Duodenal mucosa (tissue), 2 donors: ENCODE results near the gene HOXA11.

Source experiments
- H3K27ac ChIP-seq: one replicate; pipeline ENCODE4 v1.7.0; 2013; ENCODE audit warnings: low read depth, low read length
- H3K27me3 ChIP-seq, 2 donors: one replicate each; pipeline ENCODE4 v1.7.0; 2013; ENCODE audit warnings: low read length in 2 of 2, control low read depth in 1 of 2; ENCODE audit not compliant: insufficient read depth in 2 of 2, control insufficient read depth in 1 of 2
- H3K36me3 ChIP-seq, 2 donors: one replicate each; pipeline ENCODE4 v1.7.0; 2013; ENCODE audit warnings: low read length in 2 of 2, control low read depth in 1 of 2; ENCODE audit not compliant: insufficient read depth in 2 of 2, control insufficient read depth in 1 of 2
- H3K4me1 ChIP-seq, 2 donors: one replicate each; pipeline ENCODE4 v1.7.0; 2013; ENCODE audit warnings: low read length in 2 of 2, control low read depth in 1 of 2; ENCODE audit not compliant: insufficient read depth in 2 of 2, control insufficient read depth in 1 of 2
- H3K4me3 ChIP-seq, 2 donors: one replicate each; pipeline ENCODE4 v1.7.0; 2013; ENCODE audit warnings: low read length in 2 of 2, low read depth in 1 of 2
- H3K9ac ChIP-seq, 2 donors: one replicate each; pipeline ENCODE4 v1.7.0; 2013; ENCODE audit warnings: low read length in 2 of 2, low read depth in 1 of 2
- H3K9me3 ChIP-seq, 2 donors: one replicate each; pipeline ENCODE4 v1.7.0; 2013; ENCODE audit warnings: low read length in 2 of 2, control low read depth in 1 of 2; ENCODE audit not compliant: control insufficient read depth in 1 of 2

HOXA11 gene

DNA sequence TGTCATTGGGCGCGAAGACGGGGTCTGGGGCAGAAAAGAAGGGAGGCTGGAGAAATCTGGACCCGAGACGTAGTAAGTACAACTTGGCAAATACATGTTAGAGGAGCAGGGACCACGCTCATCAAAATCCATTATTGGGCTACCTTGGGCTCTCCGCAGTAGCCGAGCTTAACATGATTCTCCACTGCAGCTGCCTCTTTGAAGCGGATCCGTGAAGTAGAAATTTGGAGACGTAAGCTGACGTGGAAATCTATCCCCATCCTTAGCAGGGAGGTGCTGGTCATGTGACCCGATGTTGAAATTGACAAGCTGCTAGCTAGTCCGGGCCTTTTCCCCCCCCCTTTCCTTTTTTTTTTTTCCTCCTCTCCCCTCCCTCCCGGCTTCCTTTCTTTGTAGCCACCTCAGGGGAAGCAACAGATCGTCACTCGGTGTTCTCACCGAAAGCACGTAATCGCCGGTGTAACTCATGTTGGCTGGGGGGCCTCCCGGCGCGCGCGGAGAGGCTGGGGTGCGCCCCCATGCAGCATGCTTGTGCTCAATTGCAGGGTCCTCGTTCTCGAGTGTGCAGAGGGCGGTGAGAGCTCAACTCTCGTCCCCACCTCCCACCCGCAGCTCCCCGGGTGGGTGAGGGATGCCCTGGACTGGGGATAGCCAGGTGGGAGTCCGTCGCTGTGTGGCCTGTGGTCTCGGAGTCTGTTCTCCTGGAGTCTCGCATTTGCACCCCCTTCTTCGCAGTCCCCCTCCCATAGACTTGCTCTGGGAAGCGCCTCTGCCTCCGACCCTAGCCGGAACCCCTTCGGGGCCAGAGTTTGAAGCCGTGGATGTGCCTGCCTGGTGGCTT, at the start of gene HOXA11:
Gene HOXA11, minus strand, starts transcription at position 220 of the 841 bp plus-strand sequence. Its CDS starts 88 bp downstream, at position 132.
- Histone ChIP-seq H3K4me1 (peaks cover 20 to 27% of the 10 kb centered on the region in 2 donors), H3K9me3 (no peaks in the 10 kb centered on the region), H3K9ac (no peak within 1 kb of the TSS), H3K27ac (no peak within 1 kb of the TSS), H3K36me3 (no peaks in the 10 kb centered on the region), H3K4me3 (peak within 1 kb of the TSS; percentile 38 to 48), H3K27me3 (peaks cover 88 to 96% of the 10 kb centered on the region in 2 donors)

DNA sequence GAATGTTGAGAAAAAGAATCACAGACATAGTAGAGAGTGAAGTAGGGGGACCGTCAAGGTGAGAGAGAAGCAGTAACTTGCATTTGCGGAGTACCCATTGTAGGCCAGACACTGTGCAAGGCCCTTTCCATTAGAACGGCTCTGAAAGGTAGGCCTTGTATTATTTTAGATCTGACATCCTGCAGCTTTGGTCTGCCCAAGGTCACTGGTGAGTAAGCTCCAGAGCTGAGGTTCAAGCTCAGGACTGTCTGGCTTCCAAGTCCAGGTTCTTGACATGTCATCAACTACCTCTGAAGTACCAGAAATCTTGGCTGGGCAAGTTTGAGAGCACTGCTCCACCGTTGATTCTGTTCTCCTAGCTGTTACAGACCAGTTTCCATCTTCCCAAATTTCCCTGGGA, 44.4 kb upstream of the HOXA11 start:
- H3K9ac ChIP-seq: no peak overlapping the region
- H3K9me3 ChIP-seq: no peaks in the 10 kb centered on the region
- no peaks in the 10 kb centered on the region for H3K36me3 ChIP-seq
- peaks cover 30 to 37% of the 10 kb centered on the region in 2 donors for H3K27me3 ChIP-seq
- H3K4me1 ChIP-seq: no peaks in the 10 kb centered on the region
- H3K4me3 ChIP-seq: no peak overlapping the region
- no peak overlapping the region for H3K27ac ChIP-seq

DNA sequence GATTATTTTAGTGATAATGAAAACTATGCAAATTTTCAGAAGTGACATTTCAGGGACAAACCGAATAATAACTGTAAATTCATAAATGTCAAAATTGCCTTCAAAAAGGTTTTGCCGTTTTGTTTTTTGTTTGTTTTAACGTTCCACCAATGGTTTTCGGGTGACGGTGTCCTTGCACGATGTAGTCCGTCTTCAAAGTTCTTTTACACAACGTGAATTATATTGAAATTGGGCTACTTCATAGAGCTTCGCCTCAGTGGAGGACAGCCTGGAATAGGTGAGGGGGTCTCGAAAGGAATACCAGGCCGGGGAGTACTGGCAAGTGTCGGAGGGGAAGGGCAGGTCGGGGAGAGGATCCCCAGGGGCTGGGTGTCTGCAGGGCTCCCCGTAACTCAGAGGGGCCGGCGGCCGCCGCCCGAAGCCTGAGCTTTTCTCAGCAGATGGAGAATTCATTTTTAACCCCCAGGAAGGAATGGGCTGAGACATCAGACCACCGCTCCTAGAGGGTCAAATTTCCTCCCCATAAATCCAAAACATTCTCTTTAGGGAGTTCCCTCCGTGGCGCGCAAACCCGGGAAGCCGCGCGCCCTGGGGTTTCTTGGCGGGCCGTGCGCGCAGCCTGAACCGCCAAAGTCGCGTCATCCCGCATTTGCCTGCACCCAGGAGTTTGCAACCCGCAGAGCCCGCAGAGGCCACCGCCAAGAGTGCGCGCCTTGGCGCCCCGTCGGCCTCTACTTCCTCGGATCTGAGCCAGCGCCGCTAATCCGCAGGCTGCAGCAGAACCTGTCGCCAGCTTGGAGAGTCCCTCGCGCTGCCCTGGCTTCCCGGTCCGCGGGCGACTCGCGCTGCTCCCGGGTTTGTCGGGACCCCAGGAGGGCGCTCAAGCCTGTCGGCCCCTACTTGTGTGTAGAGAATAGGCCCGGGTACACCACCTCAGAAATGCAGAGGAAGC, 40.2 kb upstream of the HOXA11 start:
- Histone ChIP-seq H3K36me3 (no peaks in the 10 kb centered on the region), H3K27ac (no peak overlapping the region), H3K9me3 (no peaks in the 10 kb centered on the region), H3K27me3 (peaks cover 62 to 79% of the 10 kb centered on the region in 2 donors), H3K9ac (no peak overlapping the region), H3K4me3 (no peak overlapping the region), H3K4me1 (no peaks in the 10 kb centered on the region)

DNA sequence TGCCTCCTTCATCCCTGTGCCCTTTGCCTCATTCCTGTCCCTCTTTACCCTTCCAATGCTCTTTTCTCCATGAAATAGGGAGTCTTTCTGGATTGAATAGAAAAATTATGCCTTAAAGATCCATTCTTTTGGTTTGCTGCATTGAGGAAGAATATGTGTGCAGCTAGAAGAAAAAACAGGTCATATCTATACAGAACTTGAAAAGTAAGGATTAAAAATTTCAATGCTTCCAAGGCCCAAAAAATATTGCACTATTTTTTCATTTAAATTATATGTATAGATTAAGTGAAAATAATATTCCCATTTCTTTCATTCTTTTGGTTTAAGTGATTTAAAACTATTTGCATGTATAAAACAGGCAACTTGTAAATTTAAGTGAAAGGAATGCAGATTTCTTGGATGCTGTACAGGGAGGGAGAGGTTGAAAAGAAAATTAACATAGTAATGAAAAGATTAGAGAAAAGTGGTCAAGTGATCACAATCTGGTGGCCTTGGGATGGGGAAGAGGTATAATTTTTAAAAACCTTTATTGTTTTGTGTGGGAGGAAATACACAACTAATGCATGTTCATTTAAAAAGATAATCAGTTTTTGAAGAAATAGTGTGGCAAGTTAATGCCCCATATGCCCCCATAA, 39.0 kb upstream of the HOXA11 start:
- H3K9me3 ChIP-seq: no peaks in the 10 kb centered on the region
- H3K27ac ChIP-seq: no peak overlapping the region
- H3K9ac ChIP-seq: no peak overlapping the region
- no peaks in the 10 kb centered on the region for H3K36me3 ChIP-seq
- H3K27me3 ChIP-seq: peaks cover 70 to 90% of the 10 kb centered on the region in 2 donors
- no peaks in the 10 kb centered on the region for H3K4me1 ChIP-seq
- H3K4me3 ChIP-seq: no peak overlapping the region

DNA sequence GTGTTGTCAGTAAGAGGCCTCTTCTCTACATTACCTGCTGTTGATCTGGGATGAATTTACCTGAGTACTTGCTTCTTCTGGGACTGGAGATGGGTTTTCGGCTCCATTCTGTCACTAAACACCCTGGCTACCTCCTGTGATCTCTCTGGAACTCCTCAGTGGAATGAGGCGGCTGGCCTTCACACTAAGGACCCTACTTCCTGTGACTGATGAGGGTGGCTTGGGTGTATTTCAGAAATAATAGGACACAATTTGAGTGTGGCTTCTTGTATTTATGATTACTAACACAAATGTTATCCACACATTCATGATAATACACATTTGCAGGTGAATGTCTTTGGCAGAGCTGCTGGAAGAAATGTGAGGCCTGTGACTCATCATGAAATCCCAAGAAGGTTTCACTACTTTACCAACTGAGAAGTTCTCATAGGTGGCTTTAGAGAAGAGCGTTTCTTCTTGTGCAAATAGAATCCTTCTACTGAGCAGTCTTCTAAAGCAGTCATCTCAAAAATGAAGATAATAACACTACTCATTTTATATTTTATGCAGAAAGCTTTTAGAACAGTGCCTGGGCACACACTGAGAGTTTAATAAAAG, 36.3 kb upstream of the HOXA11 start:
- H3K36me3 ChIP-seq: no peaks in the 10 kb centered on the region
- H3K4me3 ChIP-seq: no peak overlapping the region
- no peaks in the 10 kb centered on the region for H3K4me1 ChIP-seq
- H3K27me3 ChIP-seq: peaks cover 67 to 88% of the 10 kb centered on the region in 2 donors
- no peak overlapping the region for H3K27ac ChIP-seq
- H3K9ac ChIP-seq: no peak overlapping the region
- H3K9me3 ChIP-seq: no peaks in the 10 kb centered on the region

DNA sequence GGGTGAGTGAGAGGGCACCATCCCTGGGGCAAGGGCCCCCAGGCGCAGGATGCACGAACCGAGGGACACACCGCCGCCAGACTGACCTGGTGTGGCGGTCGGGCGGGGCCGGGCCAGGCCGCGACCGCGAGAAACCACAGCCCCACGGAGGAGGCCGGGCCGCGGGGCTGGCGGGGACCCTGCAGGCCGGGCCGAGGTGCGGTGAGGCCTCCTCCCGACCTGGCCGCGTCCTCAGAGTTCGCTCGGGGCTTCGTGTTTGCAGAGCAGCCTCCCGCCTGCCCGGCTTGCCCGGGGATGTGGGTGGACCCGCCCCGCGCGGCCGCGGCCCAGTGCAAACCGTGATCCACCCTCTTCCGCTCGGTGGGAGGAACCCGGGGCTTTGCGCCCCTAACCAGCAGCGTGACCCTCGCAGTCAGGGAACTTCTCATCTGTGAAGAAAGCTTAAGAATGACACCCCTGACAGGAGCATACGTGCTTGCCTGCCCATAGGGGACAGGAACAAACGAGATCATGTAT, 35.5 kb upstream of the HOXA11 start:
- H3K9ac ChIP-seq: no peak overlapping the region
- H3K4me1 ChIP-seq: no peaks in the 10 kb centered on the region
- no peaks in the 10 kb centered on the region for H3K36me3 ChIP-seq
- H3K27ac ChIP-seq: no peak overlapping the region
- H3K4me3 ChIP-seq: no peak overlapping the region
- H3K9me3 ChIP-seq: no peaks in the 10 kb centered on the region
- peaks cover 59 to 83% of the 10 kb centered on the region in 2 donors for H3K27me3 ChIP-seq

DNA sequence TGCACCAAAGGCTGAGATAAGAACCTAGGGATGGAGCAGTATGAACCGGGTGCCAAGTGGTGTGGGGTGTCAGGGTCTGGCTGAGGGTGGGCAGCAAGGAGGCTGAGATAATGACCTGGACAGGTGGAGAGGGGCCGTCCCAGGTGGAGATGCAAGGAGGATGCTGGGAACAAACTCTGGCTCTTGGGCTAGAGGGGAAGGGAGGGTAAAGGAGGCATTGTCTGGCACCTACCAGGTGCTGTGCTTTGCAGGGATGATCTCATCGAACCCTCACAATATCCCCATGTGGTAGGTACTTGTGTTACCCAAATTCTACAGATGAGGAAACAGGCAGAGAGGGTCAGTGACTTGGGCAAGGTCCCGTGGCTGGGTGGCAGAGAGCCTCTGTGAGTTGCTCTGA, 34.8 kb upstream of the HOXA11 start:
- Histone ChIP-seq H3K27me3 (peaks cover 54 to 83% of the 10 kb centered on the region in 2 donors), H3K9ac (no peak overlapping the region), H3K27ac (no peak overlapping the region), H3K4me3 (no peak overlapping the region), H3K36me3 (no peaks in the 10 kb centered on the region), H3K9me3 (no peaks in the 10 kb centered on the region), H3K4me1 (no peaks in the 10 kb centered on the region)

DNA sequence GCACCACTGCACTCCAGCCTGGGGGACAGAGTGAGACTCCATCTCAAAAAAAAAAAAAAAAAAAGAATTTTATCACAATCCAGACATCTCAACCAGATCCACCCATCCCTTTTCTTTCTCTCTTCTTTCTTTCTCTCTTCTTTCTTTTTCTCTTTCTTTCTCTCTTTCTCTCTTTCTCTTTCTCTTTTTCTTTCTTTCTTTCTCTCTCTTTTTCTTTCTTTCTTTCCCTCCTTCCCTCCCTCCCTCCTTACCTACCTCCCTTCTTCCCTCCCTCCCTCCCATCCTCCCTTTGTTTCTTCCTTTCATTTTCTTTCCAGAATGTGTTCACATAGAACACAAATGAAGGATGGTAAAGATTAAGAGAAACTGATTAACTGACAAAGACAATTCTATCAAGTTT, 32.9 kb upstream of the HOXA11 start:
- Histone ChIP-seq H3K27ac (no peak overlapping the region), H3K4me3 (no peak overlapping the region), H3K9ac (no peak overlapping the region), H3K9me3 (no peaks in the 10 kb centered on the region), H3K27me3 (peaks cover 55 to 83% of the 10 kb centered on the region in 2 donors), H3K36me3 (no peaks in the 10 kb centered on the region), H3K4me1 (peaks cover under 1 to 4% of the 10 kb centered on the region in 2 donors)

DNA sequence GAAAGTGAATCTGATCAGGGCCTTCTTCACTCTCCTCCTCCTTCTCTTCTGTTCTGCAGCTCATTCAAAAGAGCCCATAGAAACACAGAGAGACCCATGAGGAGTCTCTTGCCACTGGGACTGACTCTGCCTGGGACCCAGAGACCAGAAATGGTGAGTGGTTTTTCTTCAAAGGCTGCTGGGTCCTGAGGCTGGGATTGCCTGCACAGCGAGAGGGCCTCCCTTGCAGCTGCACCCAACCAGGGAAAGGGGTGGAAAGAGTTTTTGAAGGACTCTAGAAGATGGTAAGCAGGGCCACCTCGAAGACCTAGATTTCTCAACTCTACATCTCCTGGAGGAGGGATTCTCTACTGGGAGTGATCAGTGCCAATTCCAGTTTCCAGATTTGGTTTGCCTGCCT, 30.3 kb upstream of the HOXA11 start:
- Histone ChIP-seq H3K4me1 (peaks cover 9 to 18% of the 10 kb centered on the region in 2 donors), H3K27me3 (peaks cover 56 to 83% of the 10 kb centered on the region in 2 donors), H3K9me3 (no peaks in the 10 kb centered on the region), H3K36me3 (no peaks in the 10 kb centered on the region), H3K27ac (no peak overlapping the region), H3K4me3 (no peak overlapping the region), H3K9ac (no peak overlapping the region)
